ENCODE results near the gene CRACDL. TPM values are rescaled to one million over a fixed set of nuclear protein-coding genes. Genes with fewer than 3 reads are reported as not detected.

The CRACDL gene
- total RNA-seq, 4 donors from 2014 or later, result 10.9 to 22.6 (median 14.0) TPM

DNA sequence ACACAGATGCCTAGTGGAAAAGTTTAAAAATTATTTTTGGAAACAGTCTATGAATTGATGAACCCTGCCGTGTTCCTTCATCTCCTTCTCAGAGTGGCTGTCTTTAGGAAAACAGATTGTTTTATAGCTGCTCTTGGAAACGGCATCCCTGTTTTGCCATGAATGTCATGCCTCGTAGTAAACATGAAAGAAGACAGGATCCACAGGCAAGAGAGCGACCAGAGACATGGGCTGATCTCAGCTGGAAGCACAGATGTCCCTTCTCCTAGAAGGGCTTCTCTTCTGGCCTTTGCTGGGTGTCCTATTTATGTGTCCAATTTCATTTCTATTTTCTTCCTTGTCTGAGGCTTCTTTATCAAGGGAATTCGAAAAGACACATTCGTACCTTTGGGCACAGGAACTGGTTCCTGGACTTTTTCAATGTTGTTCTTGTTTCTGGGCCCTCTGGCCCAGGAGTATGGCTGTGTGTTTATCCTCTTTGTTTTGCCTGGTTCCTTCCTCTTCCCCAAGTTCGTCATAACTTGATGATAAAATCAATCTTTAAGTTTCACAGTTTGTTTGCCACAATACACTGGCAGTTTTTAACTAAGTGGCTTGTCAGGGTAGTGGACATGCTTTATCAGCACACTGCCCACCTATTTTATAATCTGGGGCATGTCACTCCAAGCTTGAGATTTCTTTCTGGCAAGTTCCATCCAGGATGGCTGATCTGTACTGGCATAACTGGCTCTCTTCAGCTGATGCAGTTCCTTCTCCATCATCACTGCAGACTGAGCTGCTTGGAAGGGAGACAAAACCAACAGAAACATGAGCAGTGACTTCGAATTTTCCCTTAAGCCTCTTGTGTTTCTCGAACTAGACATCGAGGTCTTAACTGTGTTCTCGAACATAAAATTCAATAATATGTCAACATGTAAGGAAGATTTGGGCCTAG is 141.9 kb downstream of the CRACDL start:
- H3K4me3 ChIP-seq (ENCODE audit: low read depth, poor library complexity, severe bottlenecking), result no peak overlapping the region
- TF ChIP-seq, protein P1, sequence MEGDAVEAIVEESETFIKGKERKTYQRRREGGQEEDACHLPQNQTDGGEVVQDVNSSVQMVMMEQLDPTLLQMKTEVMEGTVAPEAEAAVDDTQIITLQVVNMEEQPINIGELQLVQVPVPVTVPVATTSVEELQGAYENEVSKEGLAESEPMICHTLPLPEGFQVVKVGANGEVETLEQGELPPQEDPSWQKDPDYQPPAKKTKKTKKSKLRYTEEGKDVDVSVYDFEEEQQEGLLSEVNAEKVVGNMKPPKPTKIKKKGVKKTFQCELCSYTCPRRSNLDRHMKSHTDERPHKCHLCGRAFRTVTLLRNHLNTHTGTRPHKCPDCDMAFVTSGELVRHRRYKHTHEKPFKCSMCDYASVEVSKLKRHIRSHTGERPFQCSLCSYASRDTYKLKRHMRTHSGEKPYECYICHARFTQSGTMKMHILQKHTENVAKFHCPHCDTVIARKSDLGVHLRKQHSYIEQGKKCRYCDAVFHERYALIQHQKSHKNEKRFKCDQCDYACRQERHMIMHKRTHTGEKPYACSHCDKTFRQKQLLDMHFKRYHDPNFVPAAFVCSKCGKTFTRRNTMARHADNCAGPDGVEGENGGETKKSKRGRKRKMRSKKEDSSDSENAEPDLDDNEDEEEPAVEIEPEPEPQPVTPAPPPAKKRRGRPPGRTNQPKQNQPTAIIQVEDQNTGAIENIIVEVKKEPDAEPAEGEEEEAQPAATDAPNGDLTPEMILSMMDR (IDR thresholded peaks at IDR 0.05), result no peak
- TF ChIP-seq POLR2A (IDR thresholded peaks at IDR 0.05), result no peak
- DNase-seq (ENCODE audit: low spot score in 2 of 2), result peak in 1 of 2 donors; percentile 34
- intact Hi-C loops (cut with DNase I; ENCODE audit: low total_unique reads), result no loop called here
- 62 to 64% methylated on average over 11 of the region's 11 CpGs for WGBS, 2 donors

- 44 to 48% methylated on average over 5 of the region's 5 CpGs for WGBS, 2 donors
- TF ChIP-seq POLR2A (IDR thresholded peaks at IDR 0.05), result no peak
- TF ChIP-seq, protein P1 (IDR thresholded peaks at IDR 0.05), result no peak
- intact Hi-C loops (cut with DNase I; ENCODE audit: low total_unique reads), result no loop called here
- no peak overlapping the region for H3K4me3 ChIP-seq (ENCODE audit: low read depth, poor library complexity, severe bottlenecking)
- no peak for DNase-seq (ENCODE audit: low spot score in 2 of 2)
Observed at GRCh38 chr2:98793275-98793674, 142.8 kb downstream of the CRACDL start.

- 93 to 94% methylated on average over 6 of the region's 6 CpGs for WGBS, 2 donors
- H3K4me3 ChIP-seq (ENCODE audit: low read depth, poor library complexity, severe bottlenecking), result no peak overlapping the region
- DNase-seq (ENCODE audit: low spot score in 2 of 2), result peak in 1 of 2 donors; percentile 69
- TF ChIP-seq POLR2A (IDR thresholded peaks at IDR 0.05), result no peak
- TF ChIP-seq, protein P1 (IDR thresholded peaks at IDR 0.05), result no peak
- intact Hi-C loops (cut with DNase I; ENCODE audit: low total_unique reads), result no loop called here
Observed at GRCh38 chr2:98790221-98790620, 145.8 kb downstream of the CRACDL start.

DNA sequence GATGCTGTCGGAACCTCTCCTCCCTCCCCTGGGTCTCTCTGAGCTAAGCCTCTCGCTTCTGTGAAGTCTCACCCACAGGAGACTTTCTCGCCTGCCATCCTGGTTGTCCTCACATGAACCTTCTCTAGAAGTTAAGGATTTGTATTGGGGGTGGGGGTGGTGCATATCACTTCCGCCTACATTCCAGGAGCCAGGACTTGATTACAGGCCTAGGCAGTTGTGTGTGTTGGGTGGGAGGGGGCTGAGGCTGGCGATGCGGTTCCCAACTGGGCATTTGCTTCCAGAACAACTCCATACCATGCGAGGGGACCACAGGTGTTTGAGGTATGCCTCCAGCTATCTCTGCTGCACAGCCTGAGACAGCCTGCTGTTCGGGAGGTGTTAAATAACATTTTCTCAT is 148.3 kb downstream of the CRACDL start:
- WGBS, 2 donors, result 75 to 84% methylated on average over 8 of the region's 8 CpGs
- no peak overlapping the region for H3K4me3 ChIP-seq (ENCODE audit: low read depth, poor library complexity, severe bottlenecking)
- TF ChIP-seq, protein P1 (IDR thresholded peaks at IDR 0.05), result no peak
- no peak for TF ChIP-seq POLR2A (IDR thresholded peaks at IDR 0.05)
- DNase-seq (ENCODE audit: low spot score in 2 of 2), result peak in 1 of 2 donors; percentile 62
- intact Hi-C loops (cut with DNase I; ENCODE audit: low total_unique reads), result no loop called here

GRCh38 chr2:98786179-98786578 is 149.8 kb downstream of the CRACDL start:
- no peak for DNase-seq (ENCODE audit: low spot score in 2 of 2)
- TF ChIP-seq POLR2A (IDR thresholded peaks at IDR 0.05), result no peak
- TF ChIP-seq, protein P1 (IDR thresholded peaks at IDR 0.05), result no peak
- 88 to 94% methylated on average over 6 of the region's 6 CpGs for WGBS, 2 donors
- intact Hi-C loops (cut with DNase I; ENCODE audit: low total_unique reads), result no loop called here
- H3K4me3 ChIP-seq (ENCODE audit: low read depth, poor library complexity, severe bottlenecking), result no peak overlapping the region
